ENCODE results near the gene NOL11.

Gene NOL11

GRCh38 chr17:67717624-67718324, at the start of gene NOL11:
TSS of gene NOL11 (plus strand) at chr17:67717936. CDS start at chr17:67717948, 12 bp downstream.
- Histone ChIP-seq H3K4me1 (ENCODE audit: control insufficient read depth, insufficient read depth, low read length) (peaks cover 16% of the 10 kb centered on the region), H3K27me3 (replicated peaks; ENCODE audit: control insufficient read depth, insufficient read depth, low read length) (no peaks in the 10 kb centered on the region), H3K9ac (ENCODE audit: low read length) (peak within 1 kb of the TSS; percentile 99), H3K9me3 (ENCODE audit: control insufficient read depth, low read length) (no peaks in the 10 kb centered on the region), H3K4me3 (ENCODE audit: low read length) (peak within 1 kb of the TSS; percentile 96), H3K36me3 (ENCODE audit: control insufficient read depth, insufficient read depth, low read length, severe bottlenecking) (peaks cover 25% of the 10 kb centered on the region)
- DNase-seq (ENCODE audit: low read depth): peak; percentile 100

GRCh38 chr17:67671493-67671892, 46.2 kb upstream of the NOL11 start:
- peak; percentile 52 for DNase-seq (ENCODE audit: low read depth)
- Histone ChIP-seq H3K9ac (ENCODE audit: low read length) (no peak overlapping the region), H3K9me3 (ENCODE audit: control insufficient read depth, low read length) (no peaks in the 10 kb centered on the region), H3K27me3 (replicated peaks; ENCODE audit: control insufficient read depth, insufficient read depth, low read length) (no peaks in the 10 kb centered on the region), H3K4me3 (ENCODE audit: low read length) (no peak overlapping the region), H3K36me3 (ENCODE audit: control insufficient read depth, insufficient read depth, low read length, severe bottlenecking) (no peaks in the 10 kb centered on the region), H3K4me1 (ENCODE audit: control insufficient read depth, insufficient read depth, low read length) (peaks cover 5% of the 10 kb centered on the region)

GRCh38 chr17:67672592-67673335, 45.0 kb upstream of the NOL11 start:
- Histone ChIP-seq H3K4me3 (ENCODE audit: low read length) (no peak overlapping the region), H3K27me3 (replicated peaks; ENCODE audit: control insufficient read depth, insufficient read depth, low read length) (no peaks in the 10 kb centered on the region), H3K4me1 (ENCODE audit: control insufficient read depth, insufficient read depth, low read length) (peaks cover 5% of the 10 kb centered on the region), H3K9ac (ENCODE audit: low read length) (no peak overlapping the region), H3K9me3 (ENCODE audit: control insufficient read depth, low read length) (no peaks in the 10 kb centered on the region), H3K36me3 (ENCODE audit: control insufficient read depth, insufficient read depth, low read length, severe bottlenecking) (no peaks in the 10 kb centered on the region)
- no peak for DNase-seq (ENCODE audit: low read depth)

- Histone ChIP-seq H3K27me3 (replicated peaks; ENCODE audit: control insufficient read depth, insufficient read depth, low read length) (no peaks in the 10 kb centered on the region), H3K36me3 (ENCODE audit: control insufficient read depth, insufficient read depth, low read length, severe bottlenecking) (no peaks in the 10 kb centered on the region), H3K9me3 (ENCODE audit: control insufficient read depth, low read length) (no peaks in the 10 kb centered on the region), H3K4me1 (ENCODE audit: control insufficient read depth, insufficient read depth, low read length) (peaks cover 5% of the 10 kb centered on the region), H3K9ac (ENCODE audit: low read length) (no peak overlapping the region), H3K4me3 (ENCODE audit: low read length) (no peak overlapping the region)
- no peak for DNase-seq (ENCODE audit: low read depth)
Observed at GRCh38 chr17:67675481-67675880, 42.3 kb upstream of the NOL11 start.

- Histone ChIP-seq H3K9me3 (ENCODE audit: control insufficient read depth, low read length) (no peaks in the 10 kb centered on the region), H3K9ac (ENCODE audit: low read length) (no peak overlapping the region), H3K36me3 (ENCODE audit: control insufficient read depth, insufficient read depth, low read length, severe bottlenecking) (no peaks in the 10 kb centered on the region), H3K27me3 (replicated peaks; ENCODE audit: control insufficient read depth, insufficient read depth, low read length) (no peaks in the 10 kb centered on the region), H3K4me3 (ENCODE audit: low read length) (no peak overlapping the region), H3K4me1 (ENCODE audit: control insufficient read depth, insufficient read depth, low read length) (peaks cover 2% of the 10 kb centered on the region)
- DNase-seq (ENCODE audit: low read depth): no peak
Observed at GRCh38 chr17:67676305-67676704, 41.4 kb upstream of the NOL11 start.

- no peaks in the 10 kb centered on the region for H3K9me3 ChIP-seq (ENCODE audit: control insufficient read depth, low read length)
- no peaks in the 10 kb centered on the region for H3K4me1 ChIP-seq (ENCODE audit: control insufficient read depth, insufficient read depth, low read length)
- no peaks in the 10 kb centered on the region for H3K27me3 ChIP-seq (replicated peaks; ENCODE audit: control insufficient read depth, insufficient read depth, low read length)
- no peak overlapping the region for H3K9ac ChIP-seq (ENCODE audit: low read length)
- H3K36me3 ChIP-seq (ENCODE audit: control insufficient read depth, insufficient read depth, low read length, severe bottlenecking): no peaks in the 10 kb centered on the region
- DNase-seq (ENCODE audit: low read depth): no peak
- no peak overlapping the region for H3K4me3 ChIP-seq (ENCODE audit: low read length)
Observed at GRCh38 chr17:67678414-67678813, 39.3 kb upstream of the NOL11 start.

GRCh38 chr17:67679225-67679624, 38.5 kb upstream of the NOL11 start:
- no peak overlapping the region for H3K4me3 ChIP-seq (ENCODE audit: low read length)
- H3K9me3 ChIP-seq (ENCODE audit: control insufficient read depth, low read length): no peaks in the 10 kb centered on the region
- no peak for DNase-seq (ENCODE audit: low read depth)
- no peaks in the 10 kb centered on the region for H3K27me3 ChIP-seq (replicated peaks; ENCODE audit: control insufficient read depth, insufficient read depth, low read length)
- no peaks in the 10 kb centered on the region for H3K36me3 ChIP-seq (ENCODE audit: control insufficient read depth, insufficient read depth, low read length, severe bottlenecking)
- H3K9ac ChIP-seq (ENCODE audit: low read length): no peak overlapping the region
- no peaks in the 10 kb centered on the region for H3K4me1 ChIP-seq (ENCODE audit: control insufficient read depth, insufficient read depth, low read length)

- Histone ChIP-seq H3K4me3 (ENCODE audit: low read length) (no peak overlapping the region), H3K4me1 (ENCODE audit: control insufficient read depth, insufficient read depth, low read length) (no peaks in the 10 kb centered on the region), H3K27me3 (replicated peaks; ENCODE audit: control insufficient read depth, insufficient read depth, low read length) (no peaks in the 10 kb centered on the region), H3K36me3 (ENCODE audit: control insufficient read depth, insufficient read depth, low read length, severe bottlenecking) (no peaks in the 10 kb centered on the region), H3K9me3 (ENCODE audit: control insufficient read depth, low read length) (no peaks in the 10 kb centered on the region), H3K9ac (ENCODE audit: low read length) (no peak overlapping the region)
- no peak for DNase-seq (ENCODE audit: low read depth)
Observed at GRCh38 chr17:67679721-67680120, 38.0 kb upstream of the NOL11 start.

- no peak overlapping the region for H3K9ac ChIP-seq (ENCODE audit: low read length)
- no peaks in the 10 kb centered on the region for H3K27me3 ChIP-seq (replicated peaks; ENCODE audit: control insufficient read depth, insufficient read depth, low read length)
- no peaks in the 10 kb centered on the region for H3K36me3 ChIP-seq (ENCODE audit: control insufficient read depth, insufficient read depth, low read length, severe bottlenecking)
- H3K4me1 ChIP-seq (ENCODE audit: control insufficient read depth, insufficient read depth, low read length): no peaks in the 10 kb centered on the region
- no peak overlapping the region for H3K4me3 ChIP-seq (ENCODE audit: low read length)
- DNase-seq (ENCODE audit: low read depth): no peak
- H3K9me3 ChIP-seq (ENCODE audit: control insufficient read depth, low read length): no peaks in the 10 kb centered on the region
Observed at GRCh38 chr17:67680445-67681224, 37.1 kb upstream of the NOL11 start.

- Histone ChIP-seq H3K9me3 (ENCODE audit: control insufficient read depth, low read length) (no peaks in the 10 kb centered on the region), H3K9ac (ENCODE audit: low read length) (no peak overlapping the region), H3K36me3 (ENCODE audit: control insufficient read depth, insufficient read depth, low read length, severe bottlenecking) (no peaks in the 10 kb centered on the region), H3K4me3 (ENCODE audit: low read length) (no peak overlapping the region), H3K27me3 (replicated peaks; ENCODE audit: control insufficient read depth, insufficient read depth, low read length) (no peaks in the 10 kb centered on the region), H3K4me1 (ENCODE audit: control insufficient read depth, insufficient read depth, low read length) (peaks cover 5% of the 10 kb centered on the region)
- DNase-seq (ENCODE audit: low read depth): no peak
Observed at GRCh38 chr17:67682196-67682595, 35.5 kb upstream of the NOL11 start.

GRCh38 chr17:67685351-67685750, 32.4 kb upstream of the NOL11 start:
- Histone ChIP-seq H3K27me3 (replicated peaks; ENCODE audit: control insufficient read depth, insufficient read depth, low read length) (no peaks in the 10 kb centered on the region), H3K9me3 (ENCODE audit: control insufficient read depth, low read length) (no peaks in the 10 kb centered on the region), H3K4me3 (ENCODE audit: low read length) (no peak overlapping the region), H3K9ac (ENCODE audit: low read length) (no peak overlapping the region), H3K36me3 (ENCODE audit: control insufficient read depth, insufficient read depth, low read length, severe bottlenecking) (no peaks in the 10 kb centered on the region), H3K4me1 (ENCODE audit: control insufficient read depth, insufficient read depth, low read length) (peaks cover 5% of the 10 kb centered on the region)
- no peak for DNase-seq (ENCODE audit: low read depth)
